Measurements from ENCODE around the gene GRWD1. TPM values are rescaled to one million over a fixed set of nuclear protein-coding genes. Genes with fewer than 3 reads are reported as not detected.
"Not testable (repeated sequence)": the region's sequence is repeated elsewhere in the genome, so short reads cannot be mapped to it uniquely, and the experiment has no call there.

GRWD1 gene
- total and polyA plus RNA-seq, 2 of the 4 experiments (the other 2 are of a cell fraction): 22.0 to 22.5 TPM

- H3K4me3 ChIP-seq (ENCODE audit: insufficient read depth, low read depth, low read length); H3K27me3 ChIP-seq (ENCODE audit: control insufficient read depth, insufficient read depth, low read length); dilution Hi-C loops (cut with HindIII; ENCODE audit: low sequenced_read_pairs, unreplicated experiment); DNase-seq; H4K20me1 ChIP-seq (ENCODE audit: insufficient read depth, low read length); H3K79me1 ChIP-seq (ENCODE audit: low read depth in 1 of 2, low read length in 2 of 2); H3K36me3 ChIP-seq (ENCODE audit: control insufficient read depth, insufficient read depth, low read length); POLR2A ChIA-PET (ENCODE audit: unreplicated experiment); H3K4me2 ChIP-seq (ENCODE audit: low read depth, low read length); ATAC-seq (ENCODE audit: low read depth); H3K9me3 ChIP-seq (ENCODE audit: control insufficient read depth, insufficient read depth, low read length); H3K9ac ChIP-seq (ENCODE audit: low read depth, low read length); BruUV-seq (replicated peaks); in situ Hi-C loops (cut with MboI; ENCODE audit: low sequenced_read_pairs); intact Hi-C loops (cut with micrococcal nuclease): not testable (repeated sequence)
- peak overlapping the region; percentile 0; the same call in 1 of the 2 replicates for H3K27ac ChIP-seq (ENCODE audit: insufficient read depth, low read length)
- peak overlapping the region; percentile 62 for H2BK15ac ChIP-seq (ENCODE audit: low read depth, low read length)
- peak overlapping the region; percentile 89 for H2AK9ac ChIP-seq (replicated peaks; ENCODE audit: low read depth, low read length, poor library complexity)
- H3K23ac ChIP-seq (ENCODE audit: low read depth, low read length): peak overlapping the region; percentile 80; the same call in 1 of the 2 replicates
- H2AFZ ChIP-seq (replicated peaks; ENCODE audit: low read length, poor library complexity): peak overlapping the region; percentile 79
- peak overlapping the region; percentile 1; the same call in 1 of the 2 replicates for H3K18ac ChIP-seq (ENCODE audit: low read depth, low read length)
- CTCF ChIA-PET: interaction anchor here (0.6 to 4.4 kb wide), 3 partner anchors 78 to 129 kb away, joined by 4 to 35 read pairs (median 5); no protein-coding TSS in a partner anchor
- H2BK20ac ChIP-seq (ENCODE audit: low read depth, low read length): peak overlapping the region; percentile 93
- WGBS, 2 experiments (ENCODE audit: extremely low coverage in 2 of 2, insufficient read length in 1 of 2): no CpG with 5 or more reads among the region's 7 CpGs
- peak overlapping the region; percentile 89 for H3K4ac ChIP-seq (ENCODE audit: low read depth, low read length)
- peak overlapping the region; percentile 77 for H2BK120ac ChIP-seq (ENCODE audit: low read depth, low read length)
- peak overlapping the region; percentile 79 for H4K91ac ChIP-seq (ENCODE audit: insufficient read depth, low read depth, low read length)
- peak overlapping the region in 1 of 2 experiments; percentile 55; a peak in 1 of 4 replicates for H4K8ac ChIP-seq (ENCODE audit: low read depth in 2 of 2, low read length in 2 of 2)
- H2AK5ac ChIP-seq (ENCODE audit: low read depth, low read length): peak overlapping the region; percentile 76
- peak overlapping the region; percentile 8; the same call in 1 of the 2 replicates for H4K5ac ChIP-seq (ENCODE audit: low read depth, low read length)
- peak overlapping the region; percentile 64 for H2BK5ac ChIP-seq (ENCODE audit: low read depth, low read length, poor library complexity, severe bottlenecking)
- H3K14ac ChIP-seq (replicated peaks; ENCODE audit: low read depth, low read length): peak overlapping the region; percentile 72
- H3K9me1 ChIP-seq (ENCODE audit: insufficient read depth, low read length): peaks cover 14% of the 10 kb centered on the region
- H3K4me1 ChIP-seq (ENCODE audit: control insufficient read depth, insufficient read depth, low read length): peaks cover 12% of the 10 kb centered on the region
- peak overlapping the region; percentile 11; the same call in 1 of the 2 replicates for H3K56ac ChIP-seq (ENCODE audit: extremely low read depth, insufficient read depth, low read length)
Measured at GRCh38 chr19:48488478-48488877, 42.7 kb downstream of the GRWD1 start.
